ENCODE results near the gene PFN4. TPM values are rescaled to one million over a fixed set of nuclear protein-coding genes. Genes with fewer than 3 reads are reported as not detected.
A peak's percentile ranks its signal among the peaks of the same experiment; 100 is the strongest.

Gene PFN4
- total and polyA plus RNA-seq, 2 experiments from 2014 or later, result 0.28 TPM; not detected in 1

DNA sequence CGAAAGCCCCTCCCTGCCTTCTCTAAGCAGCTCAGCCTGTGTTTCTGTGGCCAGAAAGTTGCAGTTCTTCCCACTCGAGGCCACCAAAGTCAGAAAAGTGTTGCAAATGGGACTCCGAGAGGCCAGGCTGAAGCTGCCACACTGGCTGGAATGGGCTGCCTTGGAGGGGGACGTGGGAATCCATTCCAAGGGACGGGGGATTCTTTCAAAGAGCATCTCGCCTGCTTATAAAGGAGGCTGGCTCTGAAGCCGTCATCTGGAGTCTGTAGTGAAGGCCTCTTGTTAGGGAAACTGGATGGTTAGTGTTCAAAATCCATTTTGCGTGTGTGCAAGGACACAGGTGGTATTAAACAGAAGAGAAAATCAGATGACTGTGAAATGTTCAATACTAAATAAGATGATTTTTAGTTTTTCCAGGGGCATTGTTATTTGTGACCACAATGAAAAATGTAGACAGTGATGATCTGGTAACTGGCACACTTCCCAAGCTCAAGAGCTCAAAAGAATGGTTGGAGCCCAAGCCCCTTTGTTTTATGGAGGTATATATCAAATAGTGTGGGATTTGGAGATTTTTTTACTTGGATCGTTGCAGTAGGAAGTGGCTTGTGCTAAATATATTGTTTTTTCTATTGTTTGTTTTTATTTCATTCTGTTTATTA, 917 bp upstream of the PFN4 start:
- Histone ChIP-seq H3K9me2 (ENCODE audit: insufficient read depth) (no peaks in the 10 kb centered on the region), H3K27ac (ENCODE audit: low read depth) (no peak overlapping the region), H3K4me2 (peak overlapping the region; percentile 89), H3K4me1 (ENCODE audit: insufficient read depth) (peaks cover 24% of the 10 kb centered on the region), H3K79me2 (replicated peaks; ENCODE audit: insufficient read depth) (no peaks in the 10 kb centered on the region), H2AFZ (peak overlapping the region; percentile 87), H3K27me3 (ENCODE audit: insufficient read depth) (peaks cover 11% of the 10 kb centered on the region), H4K20me1 (replicated peaks; ENCODE audit: insufficient read depth) (no peaks in the 10 kb centered on the region), H3K36me3 (ENCODE audit: insufficient read depth) (no peaks in the 10 kb centered on the region), H3F3A (replicated peaks; ENCODE audit: low read depth) (no peaks in the 10 kb centered on the region), H3K4me3 (peak overlapping the region; percentile 64)
- H3K27me3 Mint-ChIP-seq (ENCODE audit: insufficient read depth, low read depth, poor library complexity), result peaks cover 2% of the 10 kb centered on the region
- DNase-seq (ENCODE audit: low spot score), result no peak
- no peak for TF ChIP-seq ZNF462 (CRISPR knock-in tag; IDR thresholded peaks at IDR 0.05)
- TF ChIP-seq POLR2AphosphoS5 (IDR thresholded peaks at IDR 0.05; ENCODE audit: low read depth), result no peak
- TF ChIP-seq CTCF (conservative IDR thresholded peaks at IDR 0.05; ENCODE audit: low read depth in 2 of 2), result no peak
- TF ChIP-seq REST (IDR thresholded peaks at IDR 0.05; ENCODE audit: unreplicated experiment), result no peak
- no peak for TF ChIP-seq JUNB (IDR thresholded peaks at IDR 0.05; ENCODE audit: unreplicated experiment)
- no peak for TF ChIP-seq NANOG (IDR thresholded peaks at IDR 0.05; ENCODE audit: borderline replicate concordance)
- TF ChIP-seq EZH2phosphoT487 (IDR thresholded peaks at IDR 0.05; ENCODE audit: unreplicated experiment), result no peak
- TF ChIP-seq EZH2 (IDR thresholded peaks at IDR 0.05; ENCODE audit: low read depth, unreplicated experiment), result no peak
- TF ChIP-seq ZNF114 (CRISPR knock-in tag; IDR thresholded peaks at IDR 0.05), result no peak
- TF ChIP-seq CREB1 (CRISPR knock-in tag; IDR thresholded peaks at IDR 0.05; ENCODE audit: low read depth), result no peak
- H3K9me3 Mint-ChIP-seq, result no peaks in the 10 kb centered on the region
- ATAC-seq, result peak; percentile 12
- peak overlapping the region; percentile 80 for H3K4me3 Mint-ChIP-seq
- H3K4me1 Mint-ChIP-seq, result peaks cover 23% of the 10 kb centered on the region
- no peaks in the 10 kb centered on the region for H3K36me3 Mint-ChIP-seq (ENCODE audit: low read depth)
- no peak overlapping the region for H3K27ac Mint-ChIP-seq

All from GM23338 (cell line).